CD4-positive, alpha-beta T cell (primary cell): ENCODE measurements around the gene SYT5. TPM values are rescaled to one million over a fixed set of nuclear protein-coding genes. Genes with fewer than 3 reads are reported as not detected.

Experiments
- ATAC-seq: fragments of 200-7000 bp; cut with Tn5 transposase; one replicate; pipeline ENCODE4 v1.10.0; 2022; ENCODE audit warnings: mild to moderate bottlenecking; ENCODE audit not compliant: poor library complexity
- CTCF ChIA-PET: fragments of 350-600 bp; sonication (Branson Sonifier 250); formaldehyde crosslinking; loops from one replicate; lab custom pipeline; 2021; ENCODE audit warnings: antibody characterized with exemption, inconsistent platforms; lab: Charles Lee
- POLR2A ChIA-PET: fragments of 350-600 bp; sonication (Branson Sonifier 250); formaldehyde crosslinking; loops from one replicate; lab custom pipeline; 2021; ENCODE audit warnings: antibody characterized with exemption, inconsistent platforms; lab: Charles Lee
- DNase-seq, 14 experiments: peaks; one replicate each; pipeline ENCODE4 v3.0.0-alpha.2; 2013 to 2020; ENCODE audit warnings: mixed read lengths in 2 of 14
- H3K27ac ChIP-seq, 2 donors: one replicate each; pipeline versions ENCODE4 v1.5.1 to v1.7.0; 2013; ENCODE audit warnings: low read length in 2 of 2, low read depth in 1 of 2, mild to moderate bottlenecking in 1 of 2
- H3K27me3 ChIP-seq, 2 experiments: 1 replicate in 1 of 2; 2 replicates in 1 of 2; pipeline versions ENCODE4 v1.6.1 to v1.7.0; 2013; ENCODE audit warnings: low read length in 2 of 2, control low read depth in 1 of 2, mild to moderate bottlenecking in 1 of 2, moderate library complexity in 1 of 2; ENCODE audit not compliant: insufficient read depth in 2 of 2, control insufficient read depth in 1 of 2
- H3K36me3 ChIP-seq: one replicate; pipeline ENCODE4 v1.6.1; 2013; ENCODE audit warnings: low read length, control low read depth; ENCODE audit not compliant: insufficient read depth
- H3K4me1 ChIP-seq: one replicate; pipeline ENCODE4 v1.6.1; 2013; ENCODE audit warnings: low read length, control low read depth; ENCODE audit not compliant: insufficient read depth
- H3K4me3 ChIP-seq: one replicate; pipeline ENCODE4 v1.5.1; 2013; ENCODE audit warnings: mild to moderate bottlenecking, low read length, moderate library complexity
- H3K9me3 ChIP-seq, 2 experiments: 1 replicate in 1 of 2; 2 replicates in 1 of 2; pipeline versions ENCODE4 v1.6.1 to v1.7.0; 2013; ENCODE audit warnings: low read length in 2 of 2, mild to moderate bottlenecking in 2 of 2, control low read depth in 1 of 2, moderate library complexity in 1 of 2; ENCODE audit not compliant: control insufficient read depth in 1 of 2, insufficient read depth in 1 of 2
- H3K27ac Mint-ChIP-seq: one replicate; pipeline ENCODE4 v1.8.0; 2020; ENCODE audit warnings: mixed read lengths
- H3K27me3 Mint-ChIP-seq: one replicate; pipeline ENCODE4 v1.8.0; 2021; ENCODE audit warnings: mixed read lengths
- H3K36me3 Mint-ChIP-seq: one replicate; pipeline ENCODE4 v1.8.0; 2021; ENCODE audit warnings: low read depth, mixed read lengths
- H3K4me1 Mint-ChIP-seq: one replicate; pipeline ENCODE4 v1.8.0; 2021; ENCODE audit warnings: low read depth, mixed read lengths
- H3K4me3 Mint-ChIP-seq: one replicate; pipeline ENCODE4 v1.8.0; 2020; ENCODE audit warnings: mild to moderate bottlenecking, mixed read lengths
- H3K9me3 Mint-ChIP-seq: one replicate; pipeline ENCODE4 v1.8.0; 2020; ENCODE audit warnings: mixed read lengths
- CTCF ChIP-seq: fragments of 200-600 bp; IDR thresholded peaks from one replicate; pipeline ENCODE4 v1.8.0; 2022; ENCODE audit warnings: antibody characterized with exemption, mild to moderate bottlenecking
- intact Hi-C, 2 experiments: fragments of 100-400 bp; cut with DNase I in 1 of 2; cut with micrococcal nuclease in 1 of 2; formaldehyde crosslinking; loops; one replicate each; pipeline versions ENCODE4 v1.15.1 to v1.9.0; 2023 to 2025; cut with DNase I, micrococcal nuclease
- total RNA-seq, 174 experiments: library from RNA in 2 of 174; stranded (reverse) in 2 of 174; gene quantifications; one replicate each; pipeline ENCODE4 v1.2.3 and lab custom pipeline; 2021 to 2026

The SYT5 gene
- total RNA-seq, 2 experiments from 2014 or later: 0.41 to 0.56 TPM

- H3K36me3 ChIP-seq: no peaks in the 10 kb centered on the region
- Mint-ChIP-seq H3K4me3 (no peak overlapping the region), H3K27me3 (peaks cover 25% of the 10 kb centered on the region), H3K36me3 (no peaks in the 10 kb centered on the region), H3K27ac (no peak overlapping the region), H3K4me1 (no peaks in the 10 kb centered on the region), H3K9me3 (no peaks in the 10 kb centered on the region)
- no peak for TF ChIP-seq CTCF
- ChIA-PET POLR2A (no interaction called here), CTCF (no interaction called here)
- intact Hi-C loops: loop anchor here in 1 of 2 experiments (2.0 kb wide), 1 partner anchor 67 kb away; no protein-coding TSS in a partner anchor
- DNase-seq (no peak), ATAC-seq (no peak)
- H3K9me3 ChIP-seq: peaks cover 0 to 3% of the 10 kb centered on the region in 2 experiments
- peaks cover 5 to 15% of the 10 kb centered on the region in 2 experiments for H3K27me3 ChIP-seq
- H3K4me3 ChIP-seq: no peak overlapping the region
- H3K4me1 ChIP-seq: no peaks in the 10 kb centered on the region
- H3K27ac ChIP-seq: no peak overlapping the region
These were observed 17.4 kb upstream of the SYT5 start for GRCh38 chr19:55197528-55197927.

DNA sequence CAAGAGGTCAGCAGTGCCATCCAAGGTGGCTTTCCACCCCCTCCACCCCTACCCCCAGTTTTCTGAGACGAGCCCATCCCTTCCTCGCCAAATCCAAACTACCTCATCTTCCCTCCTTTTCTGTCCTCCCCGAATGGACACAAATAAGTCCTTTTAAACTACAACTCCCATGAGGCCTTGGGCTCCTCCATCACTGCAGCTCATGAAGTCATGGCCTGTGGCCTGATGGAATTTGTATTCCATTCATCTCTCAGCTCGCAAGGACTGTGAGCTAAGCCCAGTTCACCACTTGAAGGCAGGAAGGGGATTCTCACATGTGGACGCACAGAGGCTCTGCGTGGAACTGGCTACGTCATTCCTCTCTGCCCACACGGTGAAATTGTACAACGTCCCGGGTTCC lies 16.7 kb upstream of the SYT5 start:
- no peak overlapping the region for H3K4me3 Mint-ChIP-seq

DNA sequence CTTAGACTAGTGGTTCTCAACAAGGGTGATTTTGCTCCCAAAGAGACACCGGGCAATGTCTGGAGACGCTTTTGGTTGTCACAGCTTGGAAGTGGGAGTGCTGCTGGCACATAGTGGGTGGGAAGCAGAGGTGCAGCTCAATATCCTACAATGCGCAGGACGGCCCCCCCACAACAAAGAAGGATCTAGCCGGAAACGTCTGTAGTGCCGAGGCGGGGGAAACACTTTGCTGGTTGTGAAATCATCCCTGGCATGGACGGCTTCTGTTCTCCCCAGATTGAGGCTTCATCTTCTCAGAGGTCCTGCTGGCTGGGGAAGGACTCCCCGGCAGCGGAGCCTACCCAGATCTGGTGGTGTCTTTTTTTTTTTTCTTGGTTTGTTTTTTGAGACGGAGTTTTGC lies 13.4 kb upstream of the SYT5 start:
- Histone ChIP-seq H3K4me1 (no peaks in the 10 kb centered on the region), H3K27me3 (peaks cover 0 to 15% of the 10 kb centered on the region in 2 experiments), H3K27ac (no peak overlapping the region), H3K4me3 (no peak overlapping the region), H3K36me3 (no peaks in the 10 kb centered on the region), H3K9me3 (peaks cover 0 to 3% of the 10 kb centered on the region in 2 experiments)
- H3K27me3 Mint-ChIP-seq: peaks cover 12% of the 10 kb centered on the region
- intact Hi-C loops: no loop called here
- no peaks in the 10 kb centered on the region for H3K36me3 Mint-ChIP-seq
- no peak overlapping the region for H3K4me3 Mint-ChIP-seq
- H3K27ac Mint-ChIP-seq: no peak overlapping the region
- TF ChIP-seq CTCF: no peak
- no peak for ATAC-seq
- no peak for DNase-seq
- H3K9me3 Mint-ChIP-seq: no peaks in the 10 kb centered on the region
- ChIA-PET CTCF (no interaction called here), POLR2A (no interaction called here)
- H3K4me1 Mint-ChIP-seq: no peaks in the 10 kb centered on the region

More for the DNA sequence above, 16.7 kb upstream of the SYT5 start:
- Mint-ChIP-seq H3K9me3 (no peaks in the 10 kb centered on the region), H3K27me3 (peaks cover 20% of the 10 kb centered on the region), H3K4me1 (no peaks in the 10 kb centered on the region), H3K27ac (no peak overlapping the region), H3K36me3 (no peaks in the 10 kb centered on the region)
- Histone ChIP-seq H3K9me3 (peaks cover 0 to 3% of the 10 kb centered on the region in 2 experiments), H3K27ac (no peak overlapping the region), H3K4me3 (no peak overlapping the region), H3K27me3 (peaks cover 5 to 15% of the 10 kb centered on the region in 2 experiments), H3K4me1 (no peaks in the 10 kb centered on the region), H3K36me3 (no peaks in the 10 kb centered on the region)
- DNase-seq (no peak), ATAC-seq (no peak)
- no peak for TF ChIP-seq CTCF
- ChIA-PET CTCF (no interaction called here), POLR2A (no interaction called here)
- intact Hi-C loops: loop anchor here in 1 of 2 experiments (2.0 kb wide), 1 partner anchor 66 kb away; no protein-coding TSS in a partner anchor
